ENCODE results near the gene F2.

DNA sequence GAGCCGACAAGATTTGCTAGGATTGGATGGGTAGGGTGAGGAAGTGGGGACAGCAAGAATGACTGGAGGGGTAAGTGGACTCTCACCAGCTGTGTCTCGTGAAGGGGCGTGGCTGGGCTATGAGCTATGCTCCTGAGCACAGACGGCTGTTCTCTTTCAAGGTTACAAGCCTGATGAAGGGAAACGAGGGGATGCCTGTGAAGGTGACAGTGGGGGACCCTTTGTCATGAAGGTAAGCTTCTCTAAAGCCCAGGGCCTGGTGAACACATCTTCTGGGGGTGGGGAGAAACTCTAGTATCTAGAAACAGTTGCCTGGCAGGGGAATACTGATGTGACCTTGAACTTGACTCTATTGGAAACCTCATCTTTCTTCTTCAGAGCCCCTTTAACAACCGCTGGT is 19.9 kb downstream of the F2 start:
- TF ChIP-seq, protein P1, sequence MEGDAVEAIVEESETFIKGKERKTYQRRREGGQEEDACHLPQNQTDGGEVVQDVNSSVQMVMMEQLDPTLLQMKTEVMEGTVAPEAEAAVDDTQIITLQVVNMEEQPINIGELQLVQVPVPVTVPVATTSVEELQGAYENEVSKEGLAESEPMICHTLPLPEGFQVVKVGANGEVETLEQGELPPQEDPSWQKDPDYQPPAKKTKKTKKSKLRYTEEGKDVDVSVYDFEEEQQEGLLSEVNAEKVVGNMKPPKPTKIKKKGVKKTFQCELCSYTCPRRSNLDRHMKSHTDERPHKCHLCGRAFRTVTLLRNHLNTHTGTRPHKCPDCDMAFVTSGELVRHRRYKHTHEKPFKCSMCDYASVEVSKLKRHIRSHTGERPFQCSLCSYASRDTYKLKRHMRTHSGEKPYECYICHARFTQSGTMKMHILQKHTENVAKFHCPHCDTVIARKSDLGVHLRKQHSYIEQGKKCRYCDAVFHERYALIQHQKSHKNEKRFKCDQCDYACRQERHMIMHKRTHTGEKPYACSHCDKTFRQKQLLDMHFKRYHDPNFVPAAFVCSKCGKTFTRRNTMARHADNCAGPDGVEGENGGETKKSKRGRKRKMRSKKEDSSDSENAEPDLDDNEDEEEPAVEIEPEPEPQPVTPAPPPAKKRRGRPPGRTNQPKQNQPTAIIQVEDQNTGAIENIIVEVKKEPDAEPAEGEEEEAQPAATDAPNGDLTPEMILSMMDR (IDR thresholded peaks at IDR 0.05), result no peak
- TF ChIP-seq POLR2A (IDR thresholded peaks at IDR 0.05), result no peak
- no peak for TF ChIP-seq EP300 (IDR thresholded peaks at IDR 0.05)

All from tibial nerve (tissue), 4 donors.